ENCODE measurements around the gene TTYH2. TPM values are rescaled to one million over a fixed set of nuclear protein-coding genes. Genes with fewer than 3 reads are reported as not detected.

Gene TTYH2
- total and polyA plus RNA-seq, 10 of the 15 experiments (the other 5 are each of a cell fraction or from before 2014, with no cell fraction given): 0.26 to 25.2 (median 6.6) TPM

DNA sequence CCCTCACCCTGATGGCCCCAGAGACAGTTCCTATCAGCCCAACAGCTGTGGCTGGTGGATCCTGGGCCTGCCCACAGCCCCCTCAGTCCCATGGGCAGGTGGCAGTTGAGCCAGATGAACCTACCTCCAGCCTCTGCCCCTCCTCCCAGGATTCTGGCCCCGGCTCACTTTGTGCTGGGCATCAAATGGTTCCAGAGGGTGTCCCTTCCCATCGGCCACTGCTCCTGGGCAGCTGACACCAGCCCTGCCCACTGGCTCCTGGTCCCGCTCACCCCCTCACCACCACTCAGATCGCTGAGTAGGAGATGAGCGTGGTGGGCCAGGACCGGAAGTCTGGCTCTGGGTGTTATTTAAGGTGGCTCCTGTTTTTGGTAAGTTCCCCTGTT lies 2.0 kb downstream of the TTYH2 start:
- RAD21 ChIA-PET (ENCODE audit: unreplicated experiment): no interaction called here
- intact Hi-C loops (cut with micrococcal nuclease; ENCODE audit: unreplicated experiment) (no loop called here), in situ Hi-C loops (cut with MboI) (loop anchor here (10.0 kb wide), 1 partner anchor 59 kb away; the partner anchor contains the start of gene DNAI2)
- Histone ChIP-seq H3K79me2 (ENCODE audit: control insufficient read depth, insufficient read depth, low read length) (peaks cover 15% of the 10 kb centered on the region), H3K36me3 (ENCODE audit: control insufficient read depth in 2 of 2, insufficient read depth in 2 of 2, low read length in 1 of 2) (peaks cover 3 to 5% of the 10 kb centered on the region in 2 experiments), H3K9ac (ENCODE audit: control insufficient read depth, insufficient read depth, low read length) (no peak overlapping the region), H3K4me2 (ENCODE audit: control insufficient read depth, insufficient read depth) (peak overlapping the region; percentile 75), H3K4me1 (ENCODE audit: control insufficient read depth, insufficient read depth, low read length) (peaks cover 28% of the 10 kb centered on the region), H3K27me3 (replicated peaks in 1 of 2; ENCODE audit: control insufficient read depth in 2 of 2, insufficient read depth in 2 of 2, low read length in 1 of 2) (no peaks in the 10 kb centered on the region), H3K27ac (ENCODE audit: control insufficient read depth, insufficient read depth) (no peak overlapping the region; the same call in 1 of the 2 replicates), H2AFZ (ENCODE audit: control insufficient read depth, low read depth, low read length) (no peak overlapping the region; the same call in 1 of the 2 replicates), H4K20me1 (ENCODE audit: control insufficient read depth, insufficient read depth) (no peaks in the 10 kb centered on the region), H3K9me3 (replicated peaks; ENCODE audit: control insufficient read depth, insufficient read depth, low read length) (no peaks in the 10 kb centered on the region), H3K4me3 (0 out of 2 replicates have a peak overlapping the region, but pooled peaks have one; percentile 77)
- no peak for ATAC-seq
- TF ChIP-seq ETV6 (conservative IDR thresholded peaks at IDR 0.05 in 1 of 2, IDR thresholded peaks at IDR 0.05 in 1 of 2; ENCODE audit: borderline replicate concordance in 1 of 2, low read depth in 1 of 2): no peak
- TF ChIP-seq, protein P1, sequence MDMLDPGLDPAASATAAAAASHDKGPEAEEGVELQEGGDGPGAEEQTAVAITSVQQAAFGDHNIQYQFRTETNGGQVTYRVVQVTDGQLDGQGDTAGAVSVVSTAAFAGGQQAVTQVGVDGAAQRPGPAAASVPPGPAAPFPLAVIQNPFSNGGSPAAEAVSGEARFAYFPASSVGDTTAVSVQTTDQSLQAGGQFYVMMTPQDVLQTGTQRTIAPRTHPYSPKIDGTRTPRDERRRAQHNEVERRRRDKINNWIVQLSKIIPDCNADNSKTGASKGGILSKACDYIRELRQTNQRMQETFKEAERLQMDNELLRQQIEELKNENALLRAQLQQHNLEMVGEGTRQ (IDR thresholded peaks at IDR 0.05; ENCODE audit: borderline replicate concordance, low read depth, low read length): no peak
- TF ChIP-seq IKZF2 (IDR thresholded peaks at IDR 0.05): 0 out of 4 replicates have a peak, but pooled peaks of 1 of the 2 experiments have one; percentile 12
- TF ChIP-seq RUNX3 (IDR thresholded peaks at IDR 0.05; ENCODE audit: low read length): peak; percentile 39; the same call in 1 of the 2 replicates
- peak; percentile 58; the same call in 1 of the 2 replicates for TF ChIP-seq EED (IDR thresholded peaks at IDR 0.05; ENCODE audit: low read depth)
- TF ChIP-seq NRF1 (conservative IDR thresholded peaks at IDR 0.05; ENCODE audit: low read depth, low read length): no peak
- TF ChIP-seq IKZF1 (conservative IDR thresholded peaks at IDR 0.05): 0 out of 2 replicates have a peak, but pooled peaks have one; percentile 13
- TF ChIP-seq, protein P2, sequence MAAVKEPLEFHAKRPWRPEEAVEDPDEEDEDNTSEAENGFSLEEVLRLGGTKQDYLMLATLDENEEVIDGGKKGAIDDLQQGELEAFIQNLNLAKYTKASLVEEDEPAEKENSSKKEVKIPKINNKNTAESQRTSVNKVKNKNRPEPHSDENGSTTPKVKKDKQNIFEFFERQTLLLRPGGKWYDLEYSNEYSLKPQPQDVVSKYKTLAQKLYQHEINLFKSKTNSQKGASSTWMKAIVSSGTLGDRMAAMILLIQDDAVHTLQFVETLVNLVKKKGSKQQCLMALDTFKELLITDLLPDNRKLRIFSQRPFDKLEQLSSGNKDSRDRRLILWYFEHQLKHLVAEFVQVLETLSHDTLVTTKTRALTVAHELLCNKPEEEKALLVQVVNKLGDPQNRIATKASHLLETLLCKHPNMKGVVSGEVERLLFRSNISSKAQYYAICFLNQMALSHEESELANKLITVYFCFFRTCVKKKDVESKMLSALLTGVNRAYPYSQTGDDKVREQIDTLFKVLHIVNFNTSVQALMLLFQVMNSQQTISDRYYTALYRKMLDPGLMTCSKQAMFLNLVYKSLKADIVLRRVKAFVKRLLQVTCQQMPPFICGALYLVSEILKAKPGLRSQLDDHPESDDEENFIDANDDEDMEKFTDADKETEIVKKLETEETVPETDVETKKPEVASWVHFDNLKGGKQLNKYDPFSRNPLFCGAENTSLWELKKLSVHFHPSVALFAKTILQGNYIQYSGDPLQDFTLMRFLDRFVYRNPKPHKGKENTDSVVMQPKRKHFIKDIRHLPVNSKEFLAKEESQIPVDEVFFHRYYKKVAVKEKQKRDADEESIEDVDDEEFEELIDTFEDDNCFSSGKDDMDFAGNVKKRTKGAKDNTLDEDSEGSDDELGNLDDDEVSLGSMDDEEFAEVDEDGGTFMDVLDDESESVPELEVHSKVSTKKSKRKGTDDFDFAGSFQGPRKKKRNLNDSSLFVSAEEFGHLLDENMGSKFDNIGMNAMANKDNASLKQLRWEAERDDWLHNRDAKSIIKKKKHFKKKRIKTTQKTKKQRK (IDR thresholded peaks at IDR 0.05; ENCODE audit: low read depth, low read length): no peak
- TF ChIP-seq MYB (IDR thresholded peaks at IDR 0.05; ENCODE audit: borderline replicate concordance, low read depth, low read length): no peak
- POLR2A ChIA-PET: interaction anchor here (0.6 to 0.7 kb wide), 2 partner anchors 10 to 16 kb away, joined by 3 read pairs; no protein-coding TSS in a partner anchor
- BruUV-seq (replicated peaks): no TSS peak
- DNase-seq (ENCODE audit: low read depth, low spot score): no peak
- CTCF ChIA-PET: interaction anchor here (3.4 kb wide), 1 partner anchor 82 kb away, joined by 25 read pairs; no protein-coding TSS in a partner anchor
- FAIRE-seq: no peak
- whole genome bisulfite sequencing (ENCODE audit: insufficient coverage, insufficient replicate concordance, low lambda C conversion rate, missing lambda C conversion rate): 31% methylated on average over 6 of the region's 6 CpGs
- SMC1A ChIA-PET (ENCODE audit: uncharacterized antibody, unreplicated experiment): no interaction called here

Data from GM12878 (cell line).